HG03108 (cell line): ENCODE measurements around the gene TES.

Experiments
- ATAC-seq: cut with Tn5 transposase; IDR thresholded peaks from one replicate; pipeline ENCODE4 v1.9.1; 2021; ENCODE audit warnings: moderate library complexity; ENCODE audit not compliant: unreplicated experiment

The TES gene

GRCh38 chr7:116219288-116219687, 8.9 kb downstream of the TES start:
- no peak for ATAC-seq

- ATAC-seq = no peak
Observed at GRCh38 chr7:116219834-116220233, 9.5 kb downstream of the TES start.

- ATAC-seq = no peak
Observed at GRCh38 chr7:116222501-116222900, 12.2 kb downstream of the TES start.

- ATAC-seq = no peak
Observed at GRCh38 chr7:116223588-116223987, 13.2 kb downstream of the TES start.

- ATAC-seq = peak; percentile 52
Observed at GRCh38 chr7:116224492-116225098, 14.3 kb downstream of the TES start.

- ATAC-seq = no peak
Observed at GRCh38 chr7:116225860-116226259, 15.5 kb downstream of the TES start.

GRCh38 chr7:116226664-116227063, 16.3 kb downstream of the TES start:
- no peak for ATAC-seq

- no peak for ATAC-seq
Observed at GRCh38 chr7:116227678-116228239, 17.4 kb downstream of the TES start.

- no peak for ATAC-seq
Observed at GRCh38 chr7:116228241-116228640, 17.9 kb downstream of the TES start.

- ATAC-seq = no peak
Observed at GRCh38 chr7:116229366-116229765, 19.0 kb downstream of the TES start.

GRCh38 chr7:116230191-116231005, 20.1 kb downstream of the TES start:
- ATAC-seq = no peak

- ATAC-seq = no peak
Observed at GRCh38 chr7:116231543-116231942, 21.2 kb downstream of the TES start.

GRCh38 chr7:116231949-116232348, 21.6 kb downstream of the TES start:
- no peak for ATAC-seq

- ATAC-seq = no peak
Observed at GRCh38 chr7:116232350-116232749, 22.0 kb downstream of the TES start.

- no peak for ATAC-seq
Observed at GRCh38 chr7:116232920-116233319, 22.6 kb downstream of the TES start.

- ATAC-seq = no peak
Observed at GRCh38 chr7:116234517-116235200, 24.3 kb downstream of the TES start.

GRCh38 chr7:116235380-116235779, 25.0 kb downstream of the TES start:
- no peak for ATAC-seq

- ATAC-seq = no peak
Observed at GRCh38 chr7:116236020-116236630, 25.8 kb downstream of the TES start.

GRCh38 chr7:116239020-116239419, 28.7 kb downstream of the TES start:
- ATAC-seq = no peak

GRCh38 chr7:116239434-116239833, 29.1 kb downstream of the TES start:
- ATAC-seq = no peak

GRCh38 chr7:116240024-116240668, 29.8 kb downstream of the TES start:
- ATAC-seq = no peak
